ENCODE results near the gene SPOP.
"Not testable (repeated sequence)": the region's sequence is repeated elsewhere in the genome, so short reads cannot be mapped to it uniquely, and the experiment has no call there.

The SPOP gene

GRCh38 chr17:49553676-49554335 lies 124.1 kb downstream of the SPOP start:
- Histone ChIP-seq H3K9me3 (ENCODE audit: control insufficient read depth, low read length) (no peaks in the 10 kb centered on the region), H3K14ac (ENCODE audit: low read length in 2 of 2) (no peak overlapping the region), H3K27me3 (ENCODE audit: control insufficient read depth in 1 of 2, insufficient read depth in 1 of 2, low read length in 2 of 2) (peaks cover 6 to 35% of the 10 kb centered on the region in 2 experiments), H4K8ac (ENCODE audit: low read length) (no peak overlapping the region), H3K4me3 (ENCODE audit: insufficient read depth in 1 of 2, low read depth in 1 of 2, low read length in 2 of 2) (no peak overlapping the region), H3K27ac (ENCODE audit: low read length, poor library complexity, severe bottlenecking) (no peak overlapping the region), H2BK15ac (ENCODE audit: low read depth, poor library complexity, severe bottlenecking) (no peak overlapping the region), H2AFZ (ENCODE audit: low read depth, low read length) (peak overlapping the region; percentile 24), H2AK5ac (ENCODE audit: low read length, severe bottlenecking) (no peak overlapping the region), H2BK5ac (ENCODE audit: low read depth, low read length, poor library complexity, severe bottlenecking) (no peak overlapping the region), H4K91ac (ENCODE audit: low read length) (no peak overlapping the region), H3K4me2 (ENCODE audit: low read length, poor library complexity, severe bottlenecking) (no peak overlapping the region), H2BK120ac (ENCODE audit: low read depth, low read length) (no peak overlapping the region), H3K36me3 (ENCODE audit: control insufficient read depth in 1 of 2, insufficient read depth in 2 of 2, low read depth in 1 of 2, low read length in 2 of 2) (no peaks in the 10 kb centered on the region), H3K23ac (ENCODE audit: low read length in 2 of 2) (no peak overlapping the region), H3K9ac (ENCODE audit: low read length) (no peak overlapping the region), H3K4me1 (ENCODE audit: control insufficient read depth, insufficient read depth, low read depth, low read length) (peaks cover 9% of the 10 kb centered on the region), H3K4ac (ENCODE audit: low read depth in 1 of 2, low read length in 2 of 2) (no peak overlapping the region), H3K18ac (ENCODE audit: low read depth in 1 of 2, low read length in 2 of 2) (no peak overlapping the region), H2BK12ac (ENCODE audit: low read length in 2 of 2) (no peak overlapping the region), H3K79me1 (replicated peaks; ENCODE audit: low read length, poor library complexity, severe bottlenecking) (no peaks in the 10 kb centered on the region)
- no peak for DNase-seq
- WGBS, result 82% methylated on average over 8 of the region's 8 CpGs

GRCh38 chr17:49552070-49552751 lies 125.7 kb downstream of the SPOP start:
- WGBS, result 91% methylated on average over 26 of the region's 27 CpGs
- H2BK15ac ChIP-seq (ENCODE audit: low read depth, poor library complexity, severe bottlenecking), result no peak overlapping the region
- H3K27me3 ChIP-seq (ENCODE audit: control insufficient read depth in 1 of 2, insufficient read depth in 1 of 2, low read length in 2 of 2), result peaks cover 12 to 41% of the 10 kb centered on the region in 2 experiments
- H3K9me3 ChIP-seq (ENCODE audit: control insufficient read depth, low read length), result no peaks in the 10 kb centered on the region
- no peak overlapping the region for H4K8ac ChIP-seq (ENCODE audit: low read length)
- no peak overlapping the region for H2AK5ac ChIP-seq (ENCODE audit: low read length, severe bottlenecking)
- H3K4me3 ChIP-seq (ENCODE audit: insufficient read depth in 1 of 2, low read depth in 1 of 2, low read length in 2 of 2), result no peak overlapping the region
- no peak overlapping the region for H3K9ac ChIP-seq (ENCODE audit: low read length)
- no peaks in the 10 kb centered on the region for H3K36me3 ChIP-seq (ENCODE audit: control insufficient read depth in 1 of 2, insufficient read depth in 2 of 2, low read depth in 1 of 2, low read length in 2 of 2)
- H3K18ac ChIP-seq (ENCODE audit: low read depth in 1 of 2, low read length in 2 of 2), result no peak overlapping the region
- H3K23ac ChIP-seq (ENCODE audit: low read length in 2 of 2), result no peak overlapping the region
- no peak overlapping the region for H2AFZ ChIP-seq (ENCODE audit: low read depth, low read length)
- no peak overlapping the region for H4K91ac ChIP-seq (ENCODE audit: low read length)
- H3K79me1 ChIP-seq (replicated peaks; ENCODE audit: low read length, poor library complexity, severe bottlenecking), result no peaks in the 10 kb centered on the region
- no peak overlapping the region for H3K27ac ChIP-seq (ENCODE audit: low read length, poor library complexity, severe bottlenecking)
- H3K14ac ChIP-seq (ENCODE audit: low read length in 2 of 2), result peak overlapping the region in 1 of 2 experiments; percentile 57
- H2BK5ac ChIP-seq (ENCODE audit: low read depth, low read length, poor library complexity, severe bottlenecking), result no peak overlapping the region
- H2BK120ac ChIP-seq (ENCODE audit: low read depth, low read length), result no peak overlapping the region
- no peak for DNase-seq
- no peak overlapping the region for H2BK12ac ChIP-seq (ENCODE audit: low read length in 2 of 2)
- H3K4me1 ChIP-seq (ENCODE audit: control insufficient read depth, insufficient read depth, low read depth, low read length), result peaks cover 9% of the 10 kb centered on the region
- H3K4me2 ChIP-seq (ENCODE audit: low read length, poor library complexity, severe bottlenecking), result no peak overlapping the region
- H3K4ac ChIP-seq (ENCODE audit: low read depth in 1 of 2, low read length in 2 of 2), result no peak overlapping the region

- H3K4me1 ChIP-seq (ENCODE audit: control insufficient read depth, insufficient read depth, low read depth, low read length), result peaks cover 9% of the 10 kb centered on the region
- H2AK5ac ChIP-seq (ENCODE audit: low read length, severe bottlenecking), result no peak overlapping the region
- no peak overlapping the region for H2BK5ac ChIP-seq (ENCODE audit: low read depth, low read length, poor library complexity, severe bottlenecking)
- H2AFZ ChIP-seq (ENCODE audit: low read depth, low read length), result no peak overlapping the region
- no peak overlapping the region for H2BK12ac ChIP-seq (ENCODE audit: low read length in 2 of 2)
- no peak overlapping the region for H3K4me3 ChIP-seq (ENCODE audit: insufficient read depth in 1 of 2, low read depth in 1 of 2, low read length in 2 of 2)
- H3K18ac ChIP-seq (ENCODE audit: low read depth in 1 of 2, low read length in 2 of 2), result no peak overlapping the region
- peaks cover 16 to 47% of the 10 kb centered on the region in 2 experiments for H3K27me3 ChIP-seq (ENCODE audit: control insufficient read depth in 1 of 2, insufficient read depth in 1 of 2, low read length in 2 of 2)
- no peak overlapping the region for H3K14ac ChIP-seq (ENCODE audit: low read length in 2 of 2)
- H4K91ac ChIP-seq (ENCODE audit: low read length), result no peak overlapping the region
- no peak overlapping the region for H3K4me2 ChIP-seq (ENCODE audit: low read length, poor library complexity, severe bottlenecking)
- H3K79me1 ChIP-seq (replicated peaks; ENCODE audit: low read length, poor library complexity, severe bottlenecking), result no peaks in the 10 kb centered on the region
- 90% methylated on average over 12 of the region's 12 CpGs for WGBS
- no peak overlapping the region for H3K27ac ChIP-seq (ENCODE audit: low read length, poor library complexity, severe bottlenecking)
- H4K8ac ChIP-seq (ENCODE audit: low read length), result no peak overlapping the region
- no peak for DNase-seq
- H3K36me3 ChIP-seq (ENCODE audit: control insufficient read depth in 1 of 2, insufficient read depth in 2 of 2, low read depth in 1 of 2, low read length in 2 of 2), result no peaks in the 10 kb centered on the region
- no peaks in the 10 kb centered on the region for H3K9me3 ChIP-seq (ENCODE audit: control insufficient read depth, low read length)
- no peak overlapping the region for H2BK120ac ChIP-seq (ENCODE audit: low read depth, low read length)
- H3K23ac ChIP-seq (ENCODE audit: low read length in 2 of 2), result no peak overlapping the region
- H3K4ac ChIP-seq (ENCODE audit: low read depth in 1 of 2, low read length in 2 of 2), result no peak overlapping the region
- H3K9ac ChIP-seq (ENCODE audit: low read length), result no peak overlapping the region
- H2BK15ac ChIP-seq (ENCODE audit: low read depth, poor library complexity, severe bottlenecking), result no peak overlapping the region
These were observed 126.5 kb downstream of the SPOP start for GRCh38 chr17:49551221-49552069.

GRCh38 chr17:49550764-49551163 lies 127.1 kb downstream of the SPOP start:
- not testable (repeated sequence) for H3K27ac ChIP-seq (ENCODE audit: low read length, poor library complexity, severe bottlenecking); H3K9me3 ChIP-seq (ENCODE audit: control insufficient read depth, low read length); H3K14ac ChIP-seq (ENCODE audit: low read length in 2 of 2); DNase-seq; H3K79me1 ChIP-seq (replicated peaks; ENCODE audit: low read length, poor library complexity, severe bottlenecking); H3K18ac ChIP-seq (ENCODE audit: low read depth in 1 of 2, low read length in 2 of 2); H2AFZ ChIP-seq (ENCODE audit: low read depth, low read length); H3K23ac ChIP-seq (ENCODE audit: low read length in 2 of 2); H2BK5ac ChIP-seq (ENCODE audit: low read depth, low read length, poor library complexity, severe bottlenecking); H3K4me3 ChIP-seq (ENCODE audit: insufficient read depth in 1 of 2, low read depth in 1 of 2, low read length in 2 of 2); H2BK12ac ChIP-seq (ENCODE audit: low read length in 2 of 2); H2AK5ac ChIP-seq (ENCODE audit: low read length, severe bottlenecking); H4K8ac ChIP-seq (ENCODE audit: low read length); H2BK120ac ChIP-seq (ENCODE audit: low read depth, low read length); H3K4me2 ChIP-seq (ENCODE audit: low read length, poor library complexity, severe bottlenecking); H3K9ac ChIP-seq (ENCODE audit: low read length); H3K4me1 ChIP-seq (ENCODE audit: control insufficient read depth, insufficient read depth, low read depth, low read length); H2BK15ac ChIP-seq (ENCODE audit: low read depth, poor library complexity, severe bottlenecking); H3K4ac ChIP-seq (ENCODE audit: low read depth in 1 of 2, low read length in 2 of 2); H3K36me3 ChIP-seq (ENCODE audit: control insufficient read depth in 1 of 2, insufficient read depth in 2 of 2, low read depth in 1 of 2, low read length in 2 of 2); H4K91ac ChIP-seq (ENCODE audit: low read length)
- WGBS, result 92% methylated on average over 9 of the region's 9 CpGs
- peaks cover 22 to 50% of the 10 kb centered on the region in 2 experiments for H3K27me3 ChIP-seq (ENCODE audit: control insufficient read depth in 1 of 2, insufficient read depth in 1 of 2, low read length in 2 of 2)
